ENCODE results near the gene ELAC1.

- no peak for TF ChIP-seq EZH2phosphoT487 (IDR thresholded peaks at IDR 0.05; ENCODE audit: low read depth)
- TF ChIP-seq, protein P1, sequence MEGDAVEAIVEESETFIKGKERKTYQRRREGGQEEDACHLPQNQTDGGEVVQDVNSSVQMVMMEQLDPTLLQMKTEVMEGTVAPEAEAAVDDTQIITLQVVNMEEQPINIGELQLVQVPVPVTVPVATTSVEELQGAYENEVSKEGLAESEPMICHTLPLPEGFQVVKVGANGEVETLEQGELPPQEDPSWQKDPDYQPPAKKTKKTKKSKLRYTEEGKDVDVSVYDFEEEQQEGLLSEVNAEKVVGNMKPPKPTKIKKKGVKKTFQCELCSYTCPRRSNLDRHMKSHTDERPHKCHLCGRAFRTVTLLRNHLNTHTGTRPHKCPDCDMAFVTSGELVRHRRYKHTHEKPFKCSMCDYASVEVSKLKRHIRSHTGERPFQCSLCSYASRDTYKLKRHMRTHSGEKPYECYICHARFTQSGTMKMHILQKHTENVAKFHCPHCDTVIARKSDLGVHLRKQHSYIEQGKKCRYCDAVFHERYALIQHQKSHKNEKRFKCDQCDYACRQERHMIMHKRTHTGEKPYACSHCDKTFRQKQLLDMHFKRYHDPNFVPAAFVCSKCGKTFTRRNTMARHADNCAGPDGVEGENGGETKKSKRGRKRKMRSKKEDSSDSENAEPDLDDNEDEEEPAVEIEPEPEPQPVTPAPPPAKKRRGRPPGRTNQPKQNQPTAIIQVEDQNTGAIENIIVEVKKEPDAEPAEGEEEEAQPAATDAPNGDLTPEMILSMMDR (IDR thresholded peaks at IDR 0.05; ENCODE audit: low read depth, low read length): no peak
Observed at GRCh38 chr18:51025512-51025911, 57.7 kb downstream of the ELAC1 start.
